NOMO-1 treated with DMSO at 0.1 percent for 48 hours (cell line): ENCODE data around the gene SPATS2L.

ENCODE experiments used
- DNase-seq: peaks from one replicate; lab custom pipeline; 2025; ENCODE audit not compliant: unreplicated experiment; lab: John Stamatoyannopoulos, UW

SPATS2L gene

GRCh38 chr2:200296118-200296517, 10.4 kb upstream of the SPATS2L start:
- no peak for DNase-seq

GRCh38 chr2:200297100-200297499, 9.4 kb upstream of the SPATS2L start:
- DNase-seq, result no peak

GRCh38 chr2:200297989-200298388, 8.5 kb upstream of the SPATS2L start:
- DNase-seq, result no peak

DNA sequence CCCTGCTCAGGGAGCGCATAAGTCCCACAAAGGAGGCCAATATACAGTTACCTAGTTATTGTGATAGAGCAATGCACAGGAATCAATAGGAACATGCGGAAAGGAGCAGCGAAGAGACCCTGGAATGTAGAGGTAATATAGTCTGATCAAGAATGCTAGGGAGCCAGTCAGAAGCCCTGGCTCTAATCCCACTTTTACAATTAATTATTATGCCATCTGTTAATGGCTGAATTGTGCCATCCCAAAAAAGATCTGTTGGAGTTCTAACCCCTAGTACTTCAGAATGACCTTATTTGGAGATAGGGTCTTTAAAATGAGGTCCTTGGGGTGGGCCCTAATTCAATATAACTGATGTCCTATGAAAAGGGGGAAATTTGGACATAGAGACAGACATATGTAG, 7.7 kb upstream of the SPATS2L start:
- no peak for DNase-seq

GRCh38 chr2:200300065-200300464, 6.4 kb upstream of the SPATS2L start:
- no peak for DNase-seq

GRCh38 chr2:200300638-200301314, 5.7 kb upstream of the SPATS2L start:
- DNase-seq, result no peak

GRCh38 chr2:200301953-200302858, 4.3 kb upstream of the SPATS2L start:
- DNase-seq, result no peak

DNA sequence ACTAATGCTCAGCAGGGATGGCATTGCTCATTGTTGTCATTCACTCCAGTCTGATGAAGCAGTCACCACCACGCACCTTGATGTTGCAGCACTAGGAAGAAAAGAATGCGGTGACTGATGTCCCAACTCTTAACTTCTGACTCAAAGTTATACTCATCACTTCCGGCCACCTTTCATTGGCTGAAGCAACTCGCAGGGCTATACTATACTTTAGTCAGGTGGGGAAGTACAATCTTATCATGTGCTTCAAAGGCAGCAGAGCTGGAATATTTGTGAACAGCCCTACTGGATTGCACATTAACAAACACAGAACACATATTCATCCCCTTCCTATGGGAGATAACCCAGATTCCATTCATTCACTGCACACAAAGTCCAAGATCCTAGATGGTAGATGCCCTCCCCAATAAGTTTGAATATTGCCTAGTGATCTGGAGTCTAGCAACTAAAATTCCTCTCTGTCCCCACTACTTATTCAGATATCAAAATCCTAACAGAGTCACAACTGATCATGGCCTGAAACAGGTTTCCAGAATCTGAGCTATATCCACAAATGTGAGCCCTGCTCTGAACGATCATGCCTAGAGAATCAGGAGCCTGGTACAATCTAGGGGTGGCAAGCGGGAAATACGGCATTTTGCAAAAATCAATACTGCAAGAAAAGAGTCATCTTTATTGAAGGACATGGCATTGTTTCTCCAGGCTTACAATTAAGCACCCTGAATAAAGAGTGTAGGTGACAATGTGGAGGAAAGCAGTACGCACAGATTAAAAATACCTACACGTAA, 3.4 kb upstream of the SPATS2L start:
- no peak for DNase-seq

GRCh38 chr2:200305797-200306195, 697 bp upstream of the SPATS2L start:
- peak; percentile 35 for DNase-seq

- DNase-seq, result peak; percentile 18
Measured at GRCh38 chr2:200306931-200307723, 634 bp downstream of the SPATS2L start.

DNA sequence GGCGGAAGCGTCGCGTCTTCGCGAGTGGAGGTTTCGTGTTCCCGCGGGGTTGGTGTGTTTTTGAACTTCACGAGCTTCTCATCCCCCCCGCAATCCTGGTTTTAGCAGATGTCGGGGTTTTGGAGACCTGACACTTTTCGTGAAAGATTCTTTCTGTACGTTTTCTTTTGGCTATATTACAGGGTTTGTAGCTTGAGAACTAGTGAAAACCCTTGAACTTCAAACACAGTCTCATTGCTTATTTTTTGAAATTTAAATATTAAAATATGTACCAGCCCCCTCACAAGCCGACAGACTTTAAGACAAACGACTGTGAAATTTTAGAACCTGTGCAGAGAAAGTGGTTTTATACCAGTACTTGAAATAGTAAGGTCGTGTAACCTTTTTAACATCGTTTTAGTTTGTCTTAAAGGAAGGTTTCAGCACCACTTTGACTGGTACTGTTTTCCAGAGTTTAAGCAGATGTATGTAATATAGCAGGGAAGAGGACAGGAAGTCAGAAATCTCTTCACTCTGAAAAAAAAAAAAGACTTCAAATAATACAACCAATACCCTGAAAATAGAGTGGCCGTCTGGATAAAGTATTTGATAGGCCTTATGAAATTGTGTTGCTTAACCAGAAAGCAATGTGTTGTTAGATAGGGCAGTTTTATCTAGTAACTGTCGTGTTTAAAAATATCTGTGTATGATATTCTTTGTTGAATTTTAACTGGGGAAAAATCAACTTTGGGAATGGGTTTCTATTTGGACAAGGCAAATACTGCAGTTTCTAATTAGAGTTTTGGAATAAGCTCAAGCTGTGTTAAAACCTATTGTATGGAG, 1.4 kb downstream of the SPATS2L start:
- DNase-seq, result no peak

GRCh38 chr2:200308546-200309295, 2.2 kb downstream of the SPATS2L start:
- no peak for DNase-seq

- no peak for DNase-seq
Measured at GRCh38 chr2:200309296-200310049, 3.0 kb downstream of the SPATS2L start.

GRCh38 chr2:200310545-200310971, 4.1 kb downstream of the SPATS2L start:
- no peak for DNase-seq

DNA sequence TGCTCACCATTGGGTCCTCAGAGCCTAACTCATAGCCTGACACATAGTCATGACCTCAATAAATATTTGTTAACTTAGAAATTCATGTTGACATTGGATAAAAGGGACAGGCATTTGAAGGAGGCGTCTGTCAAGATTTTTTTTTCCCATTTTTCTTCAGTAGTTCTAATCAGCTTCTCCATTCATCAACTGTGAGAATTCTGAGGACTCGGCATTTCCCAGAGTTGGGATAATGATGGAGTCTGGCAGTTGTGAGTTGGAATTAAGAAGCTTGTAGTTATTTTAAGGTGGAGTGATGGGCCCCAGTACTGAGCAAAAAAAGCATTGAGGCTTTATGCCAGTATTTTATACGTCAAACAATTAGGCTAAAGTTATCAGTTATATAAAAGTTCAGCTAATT, 4.6 kb downstream of the SPATS2L start:
- DNase-seq, result no peak

DNA sequence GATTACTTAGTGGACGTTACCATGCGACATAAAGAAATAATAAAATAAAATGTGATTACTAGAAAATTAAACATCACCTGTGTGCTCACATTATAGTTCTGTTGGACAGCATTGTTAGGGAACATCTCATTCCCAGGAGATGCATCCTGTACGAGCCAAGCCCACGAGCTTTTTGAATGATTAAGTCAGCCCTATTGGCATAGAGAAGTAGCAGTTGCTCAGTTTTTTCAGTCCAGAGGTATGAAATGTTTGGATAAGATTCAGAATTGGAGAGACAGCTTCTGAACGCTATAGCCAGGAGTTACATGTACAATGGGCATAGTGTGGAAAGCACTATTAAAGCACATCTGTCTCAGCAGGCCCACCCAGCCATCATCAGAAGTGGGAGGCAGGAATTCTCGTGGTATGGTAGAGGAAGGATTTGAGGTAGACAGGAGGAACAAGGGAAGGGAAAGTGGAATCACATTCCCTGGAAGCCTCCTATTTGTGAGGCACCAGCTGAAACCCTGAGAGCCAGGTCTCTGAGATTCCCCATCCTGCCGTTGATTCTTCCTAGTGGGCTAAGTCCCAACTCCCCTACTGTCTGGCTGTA, 8.6 kb downstream of the SPATS2L start:
- DNase-seq, result no peak

DNA sequence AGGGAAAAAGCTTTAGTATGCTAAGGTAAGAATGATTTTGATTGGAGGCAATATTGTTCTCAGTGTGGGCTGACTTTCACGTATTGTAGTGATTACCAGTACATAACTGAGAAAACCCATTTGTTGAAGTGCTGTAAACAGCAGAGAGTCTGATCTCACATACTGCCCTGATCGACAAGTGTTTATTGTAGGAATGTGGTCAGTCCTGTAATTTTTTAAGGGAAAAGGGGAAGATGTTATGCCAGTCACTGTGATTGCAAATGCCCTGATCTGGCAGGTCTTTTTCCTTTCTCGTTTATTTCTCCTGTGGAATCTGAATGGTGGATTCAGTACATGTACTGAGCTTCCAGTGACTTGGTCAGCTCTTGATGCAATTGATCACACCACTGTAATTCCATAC, 11.5 kb downstream of the SPATS2L start:
- no peak for DNase-seq

DNA sequence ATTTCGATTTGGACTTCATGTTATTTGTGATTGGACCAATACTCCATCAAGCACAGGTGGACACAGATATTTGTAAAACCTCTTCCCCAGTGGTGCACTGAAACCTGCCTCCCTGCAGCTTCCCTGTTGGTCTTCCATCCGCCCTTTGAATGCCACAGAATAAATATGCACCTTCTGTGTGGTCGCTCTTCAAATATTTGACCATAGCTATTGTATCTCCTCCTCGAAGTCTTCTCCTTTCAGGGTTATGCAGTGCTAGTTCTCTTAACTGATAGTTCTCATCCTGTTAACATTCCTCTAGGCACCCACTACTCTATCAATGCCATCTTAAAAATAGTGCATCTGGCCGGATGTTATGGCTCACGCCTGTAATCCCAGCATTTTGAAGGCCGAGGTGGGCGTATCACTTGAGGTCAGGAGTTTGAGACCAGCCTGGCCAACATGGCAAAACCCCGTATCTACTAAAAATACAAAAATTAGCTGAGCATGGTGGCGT, 12.5 kb downstream of the SPATS2L start:
- no peak for DNase-seq
